HUES6 (cell line): ENCODE data around the gene CAPN10.
"Not testable (repeated sequence)": the region's sequence is repeated elsewhere in the genome, so short reads cannot be mapped to it uniquely, and the experiment has no call there.

ENCODE experiments used
- H3K27ac ChIP-seq: 2 replicates; pipeline ENCODE4 v1.7.0; 2013; ENCODE audit warnings: low read depth, mild to moderate bottlenecking, low read length, inconsistent platforms
- H3K27me3 ChIP-seq: 2 replicates; pipeline ENCODE4 v1.6.1; 2013; ENCODE audit warnings: low read length; ENCODE audit not compliant: control insufficient read depth, insufficient read depth
- H3K36me3 ChIP-seq: 2 replicates; pipeline ENCODE4 v1.6.1; 2013; ENCODE audit warnings: low read length; ENCODE audit not compliant: control insufficient read depth, insufficient read depth
- H3K4me1 ChIP-seq: 2 replicates; pipeline ENCODE4 v1.6.1; 2013; ENCODE audit warnings: low read length; ENCODE audit not compliant: control insufficient read depth, insufficient read depth
- H3K4me3 ChIP-seq: 2 replicates; pipeline ENCODE4 v1.5.1; 2013; ENCODE audit warnings: low read depth, low read length
- H3K9ac ChIP-seq: one replicate; pipeline ENCODE4 v1.6.1; 2013; ENCODE audit warnings: mild to moderate bottlenecking, low read length
- H3K9me3 ChIP-seq: 2 replicates; pipeline ENCODE4 v1.6.1; 2013; ENCODE audit warnings: low read depth, low read length; ENCODE audit not compliant: control insufficient read depth, insufficient read depth

CAPN10 gene

GRCh38 chr2:240611601-240612210 is 25.2 kb downstream of the CAPN10 start:
- Histone ChIP-seq H3K36me3 (no peaks in the 10 kb centered on the region), H3K4me1 (no peaks in the 10 kb centered on the region), H3K27me3 (no peaks in the 10 kb centered on the region), H3K9ac (no peak overlapping the region), H3K4me3 (no peak overlapping the region), H3K9me3 (peaks cover 46% of the 10 kb centered on the region), H3K27ac (no peak overlapping the region)

- no peaks in the 10 kb centered on the region for H3K27me3 ChIP-seq
- H3K9me3 ChIP-seq, result peaks cover 65% of the 10 kb centered on the region
- H3K4me3 ChIP-seq, result no peak overlapping the region
- H3K27ac ChIP-seq, result no peak overlapping the region
- H3K9ac ChIP-seq, result no peak overlapping the region
- H3K36me3 ChIP-seq, result no peaks in the 10 kb centered on the region
- H3K4me1 ChIP-seq, result no peaks in the 10 kb centered on the region
Observed at GRCh38 chr2:240613781-240614180, 27.2 kb downstream of the CAPN10 start.

GRCh38 chr2:240614391-240614790 is 27.9 kb downstream of the CAPN10 start:
- Histone ChIP-seq H3K36me3 (no peaks in the 10 kb centered on the region), H3K27me3 (no peaks in the 10 kb centered on the region), H3K27ac (no peak overlapping the region), H3K9ac (no peak overlapping the region), H3K4me3 (no peak overlapping the region), H3K9me3 (peaks cover 69% of the 10 kb centered on the region), H3K4me1 (no peaks in the 10 kb centered on the region)

GRCh38 chr2:240615396-240615795 is 28.9 kb downstream of the CAPN10 start:
- Histone ChIP-seq H3K4me1 (no peaks in the 10 kb centered on the region), H3K36me3 (no peaks in the 10 kb centered on the region), H3K27ac (no peak overlapping the region), H3K27me3 (no peaks in the 10 kb centered on the region), H3K9me3 (peaks cover 72% of the 10 kb centered on the region), H3K4me3 (no peak overlapping the region), H3K9ac (no peak overlapping the region)

- Histone ChIP-seq H3K27me3 (no peaks in the 10 kb centered on the region), H3K9ac (no peak overlapping the region), H3K27ac (no peak overlapping the region), H3K4me3 (no peak overlapping the region), H3K9me3 (peaks cover 72% of the 10 kb centered on the region), H3K36me3 (no peaks in the 10 kb centered on the region), H3K4me1 (no peaks in the 10 kb centered on the region)
Observed at GRCh38 chr2:240615820-240616547, 29.4 kb downstream of the CAPN10 start.

GRCh38 chr2:240616860-240617666 is 30.5 kb downstream of the CAPN10 start:
- H3K9me3 ChIP-seq, result peaks cover 68% of the 10 kb centered on the region
- not testable (repeated sequence) for H3K27ac ChIP-seq, H3K4me3 ChIP-seq, H3K27me3 ChIP-seq, H3K4me1 ChIP-seq, H3K9ac ChIP-seq, H3K36me3 ChIP-seq

GRCh38 chr2:240618776-240619175 is 32.2 kb downstream of the CAPN10 start:
- Histone ChIP-seq H3K4me1 (no peaks in the 10 kb centered on the region), H3K27ac (no peak overlapping the region), H3K9ac (no peak overlapping the region), H3K36me3 (no peaks in the 10 kb centered on the region), H3K4me3 (no peak overlapping the region), H3K27me3 (no peaks in the 10 kb centered on the region), H3K9me3 (peaks cover 55% of the 10 kb centered on the region)

- peaks cover 1% of the 10 kb centered on the region; the same call in 1 of the 2 replicates for H3K4me1 ChIP-seq
- H3K27me3 ChIP-seq, result no peaks in the 10 kb centered on the region
- no peak overlapping the region for H3K27ac ChIP-seq
- no peak overlapping the region for H3K9ac ChIP-seq
- H3K9me3 ChIP-seq, result peaks cover 47% of the 10 kb centered on the region
- H3K4me3 ChIP-seq, result no peak overlapping the region
- H3K36me3 ChIP-seq, result no peaks in the 10 kb centered on the region
Observed at GRCh38 chr2:240619506-240620148, 33.1 kb downstream of the CAPN10 start.

- no peak overlapping the region for H3K27ac ChIP-seq
- peaks cover 41% of the 10 kb centered on the region for H3K9me3 ChIP-seq
- H3K4me1 ChIP-seq, result peaks cover 5% of the 10 kb centered on the region; the same call in 1 of the 2 replicates
Observed at GRCh38 chr2:240620149-240620731, 33.7 kb downstream of the CAPN10 start.

GRCh38 chr2:240620859-240621258 is 34.3 kb downstream of the CAPN10 start:
- no peak overlapping the region for H3K27ac ChIP-seq
- H3K4me3 ChIP-seq, result no peak overlapping the region
- H3K27me3 ChIP-seq, result no peaks in the 10 kb centered on the region
- H3K4me1 ChIP-seq, result peaks cover 5% of the 10 kb centered on the region; the same call in 1 of the 2 replicates
- H3K9me3 ChIP-seq, result peaks cover 35% of the 10 kb centered on the region
- no peak overlapping the region for H3K9ac ChIP-seq
- H3K36me3 ChIP-seq, result no peaks in the 10 kb centered on the region

More at GRCh38 chr2:240620149-240620731, 33.7 kb downstream of the CAPN10 start:
- Histone ChIP-seq H3K9ac (no peak overlapping the region), H3K36me3 (no peaks in the 10 kb centered on the region), H3K27me3 (no peaks in the 10 kb centered on the region), H3K4me3 (no peak overlapping the region)
